Spinal cord (tissue), 10 donors: ENCODE results near the gene ZNF624. TPM values are rescaled to one million over a fixed set of nuclear protein-coding genes. Genes with fewer than 3 reads are reported as not detected.
"Not testable (repeated sequence)": the region's sequence is repeated elsewhere in the genome, so short reads cannot be mapped to it uniquely, and the experiment has no call there.

Experiments
- DNase-seq, 6 donors: peaks; one replicate each; pipeline versions ENCODE4 v3.0.0 to v3.0.0-alpha.2; 2013 to 2015; ENCODE audit warnings: low spot score in 6 of 6, low read depth in 4 of 6
- H3K27ac ChIP-seq: one replicate; pipeline ENCODE4 v1.5.1; 2013; ENCODE audit warnings: low read depth, low read length, control low read depth
- H3K27me3 ChIP-seq: one replicate; pipeline ENCODE4 v1.6.1; 2013; ENCODE audit warnings: low read length; ENCODE audit not compliant: control insufficient read depth, insufficient read depth
- H3K36me3 ChIP-seq: one replicate; pipeline ENCODE4 v1.6.1; 2013; ENCODE audit warnings: low read length; ENCODE audit not compliant: control insufficient read depth, insufficient read depth
- H3K4me1 ChIP-seq: one replicate; pipeline ENCODE4 v1.6.1; 2013; ENCODE audit warnings: low read length; ENCODE audit not compliant: control insufficient read depth, insufficient read depth
- H3K4me3 ChIP-seq: one replicate; pipeline ENCODE4 v1.5.1; 2013; ENCODE audit warnings: low read depth, low read length, control low read depth
- H3K9me3 ChIP-seq: one replicate; pipeline ENCODE4 v1.6.1; 2013; ENCODE audit warnings: low read length; ENCODE audit not compliant: control insufficient read depth, insufficient read depth
- WGBS: methylation state at CpG from one replicate; pipeline ENCODE4 v1.1.5; 2013; ENCODE audit warnings: missing lambda C conversion rate; ENCODE audit not compliant: insufficient coverage; 5-methylcytosine and 5-hydroxymethylcytosine counted together
- long read RNA-seq, 4 donors: transcript quantifications; one replicate each; lab custom pipeline, GENCODE V29; 2026
- polyA plus RNA-seq, 2 donors: library from polyadenylated mRNA; unstranded; fragments of 120-200 nt; gene quantifications; one replicate each; pipeline ENCODE4 v1.2.1, GENCODE V29; 2013; ENCODE audit not compliant: insufficient read length in 2 of 2
- total RNA-seq, 2 donors: library from RNA; depleted of rRNA in 1 of 2; stranded (reverse); fragments of 120-200 nt in 1 of 2; fragments of >200 nt in 1 of 2; gene quantifications; one replicate each; pipeline versions ENCODE4 v1.2.3 to v1.2.4, GENCODE V29; 2013 to 2014
- donor health status: healthy.

Gene ZNF624
- total RNA-seq (10 to 100 TPM; 15.9 to 19.3 TPM), polyA plus RNA-seq (10 to 100 TPM in 1 of 2 donors, 1 to 10 TPM in 1; 7.5 to 12.3 TPM)
- long read RNA-seq, donor 1, full-length matches to known transcripts, result 8 of 8 reads
- long read RNA-seq, donor 1, partial matches to known transcripts, result 0 of 8 reads
- long read RNA-seq, donor 1, other reads (novel, unspliced or antisense), result 0 of 8 reads
- long read RNA-seq, donor 2, full-length matches to known transcripts, result 4 of 4 reads
- long read RNA-seq, donor 2, partial matches to known transcripts, result 0 of 4 reads
- long read RNA-seq, donor 2, other reads (novel, unspliced or antisense), result 0 of 4 reads
- long read RNA-seq, donor 3, full-length matches to known transcripts, result 6 of 6 reads
- long read RNA-seq, donor 3, partial matches to known transcripts, result 0 of 6 reads
- long read RNA-seq, donor 3, other reads (novel, unspliced or antisense), result 0 of 6 reads
- long read RNA-seq, donor 4, full-length matches to known transcripts, result 4 of 4 reads
- long read RNA-seq, donor 4, partial matches to known transcripts, result 0 of 4 reads
- long read RNA-seq, donor 4, other reads (novel, unspliced or antisense), result 0 of 4 reads

GRCh38 chr17:16653367-16654041 lies at the start of gene ZNF624:
TSS of gene ZNF624 (minus strand) at chr17:16653850.
- H3K9me3 ChIP-seq, result no peaks in the 10 kb centered on the region
- H3K36me3 ChIP-seq, result no peaks in the 10 kb centered on the region
- under 1% methylated on average over 54 of the region's 55 CpGs for WGBS
- H3K4me1 ChIP-seq, result no peaks in the 10 kb centered on the region
- no peaks in the 10 kb centered on the region for H3K27me3 ChIP-seq
- DNase-seq, result peak; percentile 88 to 99 (median 92)
- H3K4me3 ChIP-seq, result peak within 1 kb of the TSS; percentile 71
- peak within 1 kb of the TSS; percentile 89 for H3K27ac ChIP-seq

- H3K27me3 ChIP-seq, H3K36me3 ChIP-seq, DNase-seq, H3K27ac ChIP-seq, H3K4me1 ChIP-seq, H3K9me3 ChIP-seq, H3K4me3 ChIP-seq: not testable (repeated sequence)
- WGBS, result no CpG with 5 or more reads among the region's 5 CpGs
Measured at GRCh38 chr17:16697603-16698002, 44.0 kb upstream of the ZNF624 start.

- H3K9me3 ChIP-seq, DNase-seq, H3K27ac ChIP-seq, H3K27me3 ChIP-seq, H3K4me3 ChIP-seq, H3K36me3 ChIP-seq, H3K4me1 ChIP-seq: not testable (repeated sequence)
- 89% methylated on average over 10 of the region's 30 CpGs for WGBS
Measured at GRCh38 chr17:16690447-16690846, 36.8 kb upstream of the ZNF624 start.

GRCh38 chr17:16689731-16690281 lies 36.2 kb upstream of the ZNF624 start, which contains the start of gene CCDC144A:
TSS of gene CCDC144A (plus strand) at chr17:16690241. CDS start at chr17:16690401, 160 bp downstream.
- DNase-seq, H3K4me3 ChIP-seq, H3K27me3 ChIP-seq, H3K27ac ChIP-seq, H3K9me3 ChIP-seq, H3K36me3 ChIP-seq, H3K4me1 ChIP-seq: not testable (repeated sequence)
- WGBS, result 75% methylated on average over 31 of the region's 33 CpGs

- H3K4me3 ChIP-seq, H3K9me3 ChIP-seq, H3K27ac ChIP-seq, H3K36me3 ChIP-seq, H3K27me3 ChIP-seq, DNase-seq: not testable (repeated sequence)
- peaks cover 10% of the 10 kb centered on the region for H3K4me1 ChIP-seq
- 38% methylated on average over 3 of the region's 5 CpGs for WGBS
Measured at GRCh38 chr17:16687151-16687550, 33.5 kb upstream of the ZNF624 start.

- not testable (repeated sequence) for H3K27me3 ChIP-seq, H3K27ac ChIP-seq, H3K4me3 ChIP-seq, H3K9me3 ChIP-seq, H3K36me3 ChIP-seq
- no CpG with 5 or more reads among the region's 4 CpGs for WGBS
- peaks cover 10% of the 10 kb centered on the region for H3K4me1 ChIP-seq
- DNase-seq, result peak in 1 of 6 donors; percentile 14
Measured at GRCh38 chr17:16686019-16686418, 32.4 kb upstream of the ZNF624 start.

- WGBS, result 33% methylated on average over 40 of the region's 44 CpGs
- not testable (repeated sequence) for H3K36me3 ChIP-seq, H3K27me3 ChIP-seq, H3K4me1 ChIP-seq, H3K9me3 ChIP-seq, H3K27ac ChIP-seq
- DNase-seq, result peak in 2 of 6 donors; percentile 24 to 63
- peak overlapping the region; percentile 18 for H3K4me3 ChIP-seq
Measured at GRCh38 chr17:16683290-16684138, 29.9 kb upstream of the ZNF624 start.

GRCh38 chr17:16676676-16677268 lies 23.1 kb upstream of the ZNF624 start:
- DNase-seq, result no peak
- Histone ChIP-seq H3K36me3 (no peaks in the 10 kb centered on the region), H3K4me3 (no peak overlapping the region), H3K27me3 (no peaks in the 10 kb centered on the region), H3K27ac (no peak overlapping the region), H3K4me1 (no peaks in the 10 kb centered on the region), H3K9me3 (no peaks in the 10 kb centered on the region)
- 76% methylated on average over 4 of the region's 6 CpGs for WGBS
